Liver (tissue), 3 donors: ENCODE measurements around the gene ANAPC4.

Source experiments
- ATF3 ChIP-seq: IDR thresholded peaks from 2 replicates; pipeline ENCODE4 v1.6.1; 2016; ENCODE audit warnings: antibody characterized with exemption
- CTCF ChIP-seq: fragments of 150-350 bp; IDR thresholded peaks from 2 replicates; pipeline ENCODE4 v1.5.1; 2017; ENCODE audit warnings: improper control_type of control experiment, low read depth, low read length; ENCODE audit not compliant: missing input control
- GABPA ChIP-seq, 2 donors: IDR thresholded peaks in 1 of 2; conservative IDR thresholded peaks in 1 of 2; 2 replicates each; pipeline ENCODE4 v1.6.1; 2016; ENCODE audit warnings: antibody characterized with exemption in 2 of 2, mild to moderate bottlenecking in 1 of 2, moderate library complexity in 1 of 2
- JUND ChIP-seq, 2 donors: IDR thresholded peaks; 2 replicates each; pipeline ENCODE4 v1.6.1; 2016; ENCODE audit warnings: antibody characterized with exemption in 2 of 2
- RAD21 ChIP-seq, 2 donors: IDR thresholded peaks; 2 replicates each; pipeline ENCODE4 v1.6.1; 2016; ENCODE audit warnings: antibody characterized with exemption in 2 of 2, mild to moderate bottlenecking in 2 of 2
- RXRA ChIP-seq, 2 donors: IDR thresholded peaks; 2 replicates each; pipeline ENCODE4 v1.6.1; 2017 to 2018; ENCODE audit warnings: antibody characterized with exemption in 2 of 2, mild to moderate bottlenecking in 1 of 2
- SP1 ChIP-seq: IDR thresholded peaks from 2 replicates; pipeline ENCODE4 v1.6.1; 2018; ENCODE audit warnings: antibody characterized with exemption, mild to moderate bottlenecking
- TAF1 ChIP-seq: conservative IDR thresholded peaks from 2 replicates; pipeline ENCODE4 v1.6.1; 2016; ENCODE audit warnings: antibody characterized with exemption, mild to moderate bottlenecking
- YY1 ChIP-seq: IDR thresholded peaks from 2 replicates; pipeline ENCODE4 v1.6.1; 2016; ENCODE audit warnings: antibody characterized with exemption, mild to moderate bottlenecking
- TF ChIP-seq, protein P1 (sequence below): IDR thresholded peaks from 2 replicates; pipeline ENCODE4 v1.6.1; 2016; ENCODE audit warnings: antibody characterized with exemption
- TF ChIP-seq, protein P2 (sequence below): IDR thresholded peaks from 2 replicates; pipeline ENCODE4 v1.6.1; 2016; ENCODE audit warnings: antibody characterized with exemption, mild to moderate bottlenecking
- donor health status: healthy.
- donor health status: healthy.

DNA sequence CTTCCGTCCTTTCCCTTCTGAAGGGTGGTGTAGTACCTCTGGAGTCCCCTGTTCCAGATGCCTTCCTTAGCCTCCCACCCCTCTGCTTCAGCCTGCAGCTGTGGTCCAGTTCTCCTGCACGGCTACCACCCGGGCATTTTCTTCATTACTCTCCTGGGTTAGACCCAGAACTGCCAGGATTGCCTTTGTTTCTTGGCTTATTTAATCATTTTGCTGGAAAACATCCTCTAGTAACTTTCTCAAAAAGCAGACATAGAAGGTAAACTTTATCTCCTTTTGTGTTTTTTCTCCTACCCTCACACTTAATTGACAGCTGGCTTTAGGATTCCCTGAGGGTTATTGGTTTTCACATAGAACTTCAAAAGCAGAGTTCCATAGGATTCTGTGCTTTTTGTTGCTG, 20.2 kb downstream of the ANAPC4 start:
- TF ChIP-seq, protein P1, sequence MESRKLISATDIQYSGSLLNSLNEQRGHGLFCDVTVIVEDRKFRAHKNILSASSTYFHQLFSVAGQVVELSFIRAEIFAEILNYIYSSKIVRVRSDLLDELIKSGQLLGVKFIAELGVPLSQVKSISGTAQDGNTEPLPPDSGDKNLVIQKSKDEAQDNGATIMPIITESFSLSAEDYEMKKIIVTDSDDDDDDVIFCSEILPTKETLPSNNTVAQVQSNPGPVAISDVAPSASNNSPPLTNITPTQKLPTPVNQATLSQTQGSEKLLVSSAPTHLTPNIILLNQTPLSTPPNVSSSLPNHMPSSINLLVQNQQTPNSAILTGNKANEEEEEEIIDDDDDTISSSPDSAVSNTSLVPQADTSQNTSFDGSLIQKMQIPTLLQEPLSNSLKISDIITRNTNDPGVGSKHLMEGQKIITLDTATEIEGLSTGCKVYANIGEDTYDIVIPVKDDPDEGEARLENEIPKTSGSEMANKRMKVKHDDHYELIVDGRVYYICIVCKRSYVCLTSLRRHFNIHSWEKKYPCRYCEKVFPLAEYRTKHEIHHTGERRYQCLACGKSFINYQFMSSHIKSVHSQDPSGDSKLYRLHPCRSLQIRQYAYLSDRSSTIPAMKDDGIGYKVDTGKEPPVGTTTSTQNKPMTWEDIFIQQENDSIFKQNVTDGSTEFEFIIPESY, result no peak
- no peak for TF ChIP-seq ATF3
- no peak for TF ChIP-seq TAF1
- no peak for TF ChIP-seq JUND (IDR thresholded peaks at IDR 0.05)
- no peak for TF ChIP-seq CTCF
- no peak for TF ChIP-seq RXRA (IDR thresholded peaks at IDR 0.05)
- TF ChIP-seq YY1, result no peak
- TF ChIP-seq RAD21 (IDR thresholded peaks at IDR 0.05), result no peak
- TF ChIP-seq, protein P2, sequence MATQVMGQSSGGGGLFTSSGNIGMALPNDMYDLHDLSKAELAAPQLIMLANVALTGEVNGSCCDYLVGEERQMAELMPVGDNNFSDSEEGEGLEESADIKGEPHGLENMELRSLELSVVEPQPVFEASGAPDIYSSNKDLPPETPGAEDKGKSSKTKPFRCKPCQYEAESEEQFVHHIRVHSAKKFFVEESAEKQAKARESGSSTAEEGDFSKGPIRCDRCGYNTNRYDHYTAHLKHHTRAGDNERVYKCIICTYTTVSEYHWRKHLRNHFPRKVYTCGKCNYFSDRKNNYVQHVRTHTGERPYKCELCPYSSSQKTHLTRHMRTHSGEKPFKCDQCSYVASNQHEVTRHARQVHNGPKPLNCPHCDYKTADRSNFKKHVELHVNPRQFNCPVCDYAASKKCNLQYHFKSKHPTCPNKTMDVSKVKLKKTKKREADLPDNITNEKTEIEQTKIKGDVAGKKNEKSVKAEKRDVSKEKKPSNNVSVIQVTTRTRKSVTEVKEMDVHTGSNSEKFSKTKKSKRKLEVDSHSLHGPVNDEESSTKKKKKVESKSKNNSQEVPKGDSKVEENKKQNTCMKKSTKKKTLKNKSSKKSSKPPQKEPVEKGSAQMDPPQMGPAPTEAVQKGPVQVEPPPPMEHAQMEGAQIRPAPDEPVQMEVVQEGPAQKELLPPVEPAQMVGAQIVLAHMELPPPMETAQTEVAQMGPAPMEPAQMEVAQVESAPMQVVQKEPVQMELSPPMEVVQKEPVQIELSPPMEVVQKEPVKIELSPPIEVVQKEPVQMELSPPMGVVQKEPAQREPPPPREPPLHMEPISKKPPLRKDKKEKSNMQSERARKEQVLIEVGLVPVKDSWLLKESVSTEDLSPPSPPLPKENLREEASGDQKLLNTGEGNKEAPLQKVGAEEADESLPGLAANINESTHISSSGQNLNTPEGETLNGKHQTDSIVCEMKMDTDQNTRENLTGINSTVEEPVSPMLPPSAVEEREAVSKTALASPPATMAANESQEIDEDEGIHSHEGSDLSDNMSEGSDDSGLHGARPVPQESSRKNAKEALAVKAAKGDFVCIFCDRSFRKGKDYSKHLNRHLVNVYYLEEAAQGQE, result no peak
- TF ChIP-seq GABPA (IDR thresholded peaks at IDR 0.05 in 1 of 2, conservative IDR thresholded peaks at IDR 0.05 in 1 of 2), result no peak
- no peak for TF ChIP-seq SP1
